ENCODE measurements around the gene TIAM1.
"Not testable (repeated sequence)": the region's sequence is repeated elsewhere in the genome, so short reads cannot be mapped to it uniquely, and the experiment has no call there.

Gene TIAM1

DNA sequence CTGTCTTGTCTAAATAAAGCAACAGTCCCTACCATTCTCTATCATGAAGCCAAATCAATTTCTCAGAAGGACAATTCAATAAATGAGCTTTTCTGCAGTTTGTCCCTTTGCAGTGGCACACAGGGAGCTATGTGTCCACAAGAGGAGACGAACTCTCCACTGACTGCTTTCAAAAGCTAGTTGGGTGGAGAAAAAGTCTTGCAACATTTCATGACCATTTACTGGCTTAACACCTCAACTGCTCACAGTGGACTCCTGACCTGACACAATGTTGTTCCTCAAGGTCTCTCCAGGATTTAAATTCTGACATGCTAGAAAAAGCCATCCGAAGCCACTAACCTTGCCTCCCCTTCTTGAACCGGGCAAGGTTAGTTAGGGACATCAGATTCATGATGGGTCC lies 111.7 kb downstream of the TIAM1 start:
- no peak for TF ChIP-seq POLR2A (IDR thresholded peaks at IDR 0.05; ENCODE audit: extremely low read depth, insufficient read length)
- TF ChIP-seq, protein P1, sequence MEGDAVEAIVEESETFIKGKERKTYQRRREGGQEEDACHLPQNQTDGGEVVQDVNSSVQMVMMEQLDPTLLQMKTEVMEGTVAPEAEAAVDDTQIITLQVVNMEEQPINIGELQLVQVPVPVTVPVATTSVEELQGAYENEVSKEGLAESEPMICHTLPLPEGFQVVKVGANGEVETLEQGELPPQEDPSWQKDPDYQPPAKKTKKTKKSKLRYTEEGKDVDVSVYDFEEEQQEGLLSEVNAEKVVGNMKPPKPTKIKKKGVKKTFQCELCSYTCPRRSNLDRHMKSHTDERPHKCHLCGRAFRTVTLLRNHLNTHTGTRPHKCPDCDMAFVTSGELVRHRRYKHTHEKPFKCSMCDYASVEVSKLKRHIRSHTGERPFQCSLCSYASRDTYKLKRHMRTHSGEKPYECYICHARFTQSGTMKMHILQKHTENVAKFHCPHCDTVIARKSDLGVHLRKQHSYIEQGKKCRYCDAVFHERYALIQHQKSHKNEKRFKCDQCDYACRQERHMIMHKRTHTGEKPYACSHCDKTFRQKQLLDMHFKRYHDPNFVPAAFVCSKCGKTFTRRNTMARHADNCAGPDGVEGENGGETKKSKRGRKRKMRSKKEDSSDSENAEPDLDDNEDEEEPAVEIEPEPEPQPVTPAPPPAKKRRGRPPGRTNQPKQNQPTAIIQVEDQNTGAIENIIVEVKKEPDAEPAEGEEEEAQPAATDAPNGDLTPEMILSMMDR (IDR thresholded peaks at IDR 0.05; ENCODE audit: low read depth, low read length) = no peak
- TF ChIP-seq, protein P2, sequence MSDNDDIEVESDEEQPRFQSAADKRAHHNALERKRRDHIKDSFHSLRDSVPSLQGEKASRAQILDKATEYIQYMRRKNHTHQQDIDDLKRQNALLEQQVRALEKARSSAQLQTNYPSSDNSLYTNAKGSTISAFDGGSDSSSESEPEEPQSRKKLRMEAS (IDR thresholded peaks at IDR 0.05; ENCODE audit: low read depth, low read length) = no peak
- no peak for TF ChIP-seq MYC (IDR thresholded peaks at IDR 0.05; ENCODE audit: low read depth, low read length)
- no peak overlapping the region for H3K4me3 ChIP-seq (ENCODE audit: low read depth, low read length)
- DNase-seq (ENCODE audit: low read depth) = no peak

DNA sequence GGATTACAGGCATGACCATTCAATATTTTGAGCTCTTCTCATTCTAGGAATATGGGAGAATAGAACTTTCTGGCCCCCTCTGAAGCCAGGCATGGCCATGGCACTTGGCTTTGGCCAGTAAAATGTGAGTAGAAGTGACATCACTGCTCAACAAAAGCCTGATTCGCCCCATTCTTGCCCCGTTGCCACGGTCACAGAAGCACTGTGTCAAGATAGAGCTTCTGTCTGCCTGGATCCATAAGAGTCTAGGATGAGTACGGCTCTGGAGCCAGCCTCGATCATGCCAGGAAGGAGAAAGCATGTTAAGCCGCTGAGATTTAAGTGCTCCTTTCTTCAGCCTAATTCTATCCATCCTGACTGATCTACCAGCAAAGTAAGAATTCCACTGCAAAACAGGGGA lies 113.1 kb downstream of the TIAM1 start:
- H3K4me3 ChIP-seq (ENCODE audit: low read depth, low read length) = no peak overlapping the region
- TF ChIP-seq MYC (IDR thresholded peaks at IDR 0.05; ENCODE audit: low read depth, low read length) (no peak), POLR2A (IDR thresholded peaks at IDR 0.05; ENCODE audit: extremely low read depth, insufficient read length) (no peak)
- TF ChIP-seq, protein P1 (IDR thresholded peaks at IDR 0.05; ENCODE audit: low read depth, low read length) = no peak
- TF ChIP-seq, protein P2 (IDR thresholded peaks at IDR 0.05; ENCODE audit: low read depth, low read length) = no peak
- DNase-seq (ENCODE audit: low read depth) = no peak

DNA sequence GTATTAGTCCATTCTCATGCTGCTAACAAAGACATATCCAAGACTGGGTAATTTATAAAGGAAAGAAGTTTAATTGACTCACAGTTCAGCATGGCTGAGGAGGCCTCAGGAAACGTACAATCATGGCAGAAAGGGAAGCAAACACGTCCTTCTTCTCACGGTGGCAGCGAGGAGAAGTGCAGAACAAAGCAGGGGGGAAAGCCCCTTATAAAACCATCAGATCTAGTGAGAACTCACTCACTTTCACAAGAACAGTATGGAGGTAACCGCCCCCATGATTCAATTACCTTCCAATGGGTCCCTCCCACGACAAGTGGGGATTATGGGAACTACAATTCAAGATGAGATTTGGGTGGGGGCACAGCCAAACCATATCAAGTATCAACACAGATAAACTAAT lies 115.3 kb downstream of the TIAM1 start:
- not testable (repeated sequence) for DNase-seq (ENCODE audit: low read depth); H3K4me3 ChIP-seq (ENCODE audit: low read depth, low read length)

DNA sequence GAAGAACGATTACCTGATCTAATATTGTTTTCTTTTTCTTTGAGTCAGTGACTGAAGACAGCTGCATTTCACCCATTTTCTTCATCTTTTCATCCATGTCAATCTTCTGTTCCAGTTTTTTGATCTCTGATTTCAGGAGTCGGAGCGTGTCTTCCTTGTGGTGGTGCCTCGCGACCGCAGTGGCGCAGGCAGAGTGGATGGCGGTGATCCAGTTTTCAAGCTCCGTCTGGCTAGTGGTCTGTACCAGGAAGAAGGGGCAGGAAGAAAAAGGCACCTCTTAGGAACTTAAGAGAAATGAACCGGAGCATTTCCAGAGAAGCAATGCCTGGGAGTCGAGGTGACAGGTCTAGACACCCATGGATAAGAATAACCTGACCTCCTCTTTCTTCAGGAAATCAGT lies 118.3 kb downstream of the TIAM1 start:
- DNase-seq (ENCODE audit: low read depth) = no peak
- no peak overlapping the region for H3K4me3 ChIP-seq (ENCODE audit: low read depth, low read length)
- TF ChIP-seq MYC (IDR thresholded peaks at IDR 0.05; ENCODE audit: low read depth, low read length) (no peak), POLR2A (IDR thresholded peaks at IDR 0.05; ENCODE audit: extremely low read depth, insufficient read length) (no peak)
- TF ChIP-seq, protein P1 (IDR thresholded peaks at IDR 0.05; ENCODE audit: low read depth, low read length) = no peak
- TF ChIP-seq, protein P2 (IDR thresholded peaks at IDR 0.05; ENCODE audit: low read depth, low read length) = no peak

DNA sequence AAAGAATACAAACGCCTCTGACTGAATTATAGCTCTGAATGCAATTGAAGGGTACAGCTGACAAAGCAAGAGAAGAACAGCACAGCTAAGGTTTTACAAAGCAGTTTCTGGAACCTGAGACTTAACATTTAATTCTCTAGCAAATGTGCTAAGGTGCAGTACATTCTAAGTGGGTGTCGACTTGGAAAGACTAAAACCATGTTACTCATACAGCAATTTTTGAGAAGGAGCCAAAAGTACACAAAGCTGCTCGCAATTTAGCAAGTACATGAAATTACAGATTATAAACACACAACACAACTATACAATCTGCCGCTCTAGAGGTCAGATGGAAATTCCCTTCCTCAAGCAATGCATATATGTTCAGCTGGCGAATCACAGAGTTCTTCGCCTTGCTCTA lies 121.9 kb downstream of the TIAM1 start:
- H3K4me3 ChIP-seq (ENCODE audit: low read depth, low read length) = no peak overlapping the region
- DNase-seq (ENCODE audit: low read depth) = no peak
- TF ChIP-seq, protein P2 (IDR thresholded peaks at IDR 0.05; ENCODE audit: low read depth, low read length) = no peak
- TF ChIP-seq, protein P1 (IDR thresholded peaks at IDR 0.05; ENCODE audit: low read depth, low read length) = no peak

DNA sequence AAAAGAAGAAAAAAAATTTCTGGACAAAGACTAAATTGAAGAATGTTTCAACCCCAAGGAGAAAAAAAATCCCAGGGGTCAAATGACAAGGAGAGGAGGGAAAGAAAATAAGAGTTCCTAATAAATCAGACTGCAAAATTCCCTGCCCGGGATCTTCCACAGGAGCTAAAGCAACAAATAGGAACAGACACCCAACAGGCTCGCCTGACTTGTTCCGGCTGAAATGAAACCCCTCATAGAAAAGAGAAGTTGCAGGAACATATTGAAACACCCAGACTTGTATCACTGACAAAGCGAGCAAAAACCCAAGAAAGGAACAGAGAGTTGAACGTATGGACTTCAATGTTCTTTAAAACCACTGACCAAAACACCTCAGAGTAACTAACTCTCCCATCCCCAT lies 123.0 kb downstream of the TIAM1 start:
- TF ChIP-seq POLR2A (IDR thresholded peaks at IDR 0.05; ENCODE audit: extremely low read depth, insufficient read length) (no peak), MYC (IDR thresholded peaks at IDR 0.05; ENCODE audit: low read depth, low read length) (no peak)
- TF ChIP-seq, protein P1 (IDR thresholded peaks at IDR 0.05; ENCODE audit: low read depth, low read length) = no peak
- TF ChIP-seq, protein P2 (IDR thresholded peaks at IDR 0.05; ENCODE audit: low read depth, low read length) = no peak
- H3K4me3 ChIP-seq (ENCODE audit: low read depth, low read length) = no peak overlapping the region
- no peak for DNase-seq (ENCODE audit: low read depth)
